GM12801 (cell line): ENCODE data around the gene MLXIP.

Source experiments
- TF ChIP-seq, protein P1 (sequence below): IDR thresholded peaks from one replicate; pipeline ENCODE4 v1.5.1; 2011; ENCODE audit warnings: control low read depth; ENCODE audit not compliant: insufficient read length; ENCODE audit errors: extremely low read depth

Gene MLXIP

GRCh38 chr12:122159882-122160281 lies 81.3 kb downstream of the MLXIP start:
- TF ChIP-seq, protein P1, sequence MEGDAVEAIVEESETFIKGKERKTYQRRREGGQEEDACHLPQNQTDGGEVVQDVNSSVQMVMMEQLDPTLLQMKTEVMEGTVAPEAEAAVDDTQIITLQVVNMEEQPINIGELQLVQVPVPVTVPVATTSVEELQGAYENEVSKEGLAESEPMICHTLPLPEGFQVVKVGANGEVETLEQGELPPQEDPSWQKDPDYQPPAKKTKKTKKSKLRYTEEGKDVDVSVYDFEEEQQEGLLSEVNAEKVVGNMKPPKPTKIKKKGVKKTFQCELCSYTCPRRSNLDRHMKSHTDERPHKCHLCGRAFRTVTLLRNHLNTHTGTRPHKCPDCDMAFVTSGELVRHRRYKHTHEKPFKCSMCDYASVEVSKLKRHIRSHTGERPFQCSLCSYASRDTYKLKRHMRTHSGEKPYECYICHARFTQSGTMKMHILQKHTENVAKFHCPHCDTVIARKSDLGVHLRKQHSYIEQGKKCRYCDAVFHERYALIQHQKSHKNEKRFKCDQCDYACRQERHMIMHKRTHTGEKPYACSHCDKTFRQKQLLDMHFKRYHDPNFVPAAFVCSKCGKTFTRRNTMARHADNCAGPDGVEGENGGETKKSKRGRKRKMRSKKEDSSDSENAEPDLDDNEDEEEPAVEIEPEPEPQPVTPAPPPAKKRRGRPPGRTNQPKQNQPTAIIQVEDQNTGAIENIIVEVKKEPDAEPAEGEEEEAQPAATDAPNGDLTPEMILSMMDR: no peak

DNA sequence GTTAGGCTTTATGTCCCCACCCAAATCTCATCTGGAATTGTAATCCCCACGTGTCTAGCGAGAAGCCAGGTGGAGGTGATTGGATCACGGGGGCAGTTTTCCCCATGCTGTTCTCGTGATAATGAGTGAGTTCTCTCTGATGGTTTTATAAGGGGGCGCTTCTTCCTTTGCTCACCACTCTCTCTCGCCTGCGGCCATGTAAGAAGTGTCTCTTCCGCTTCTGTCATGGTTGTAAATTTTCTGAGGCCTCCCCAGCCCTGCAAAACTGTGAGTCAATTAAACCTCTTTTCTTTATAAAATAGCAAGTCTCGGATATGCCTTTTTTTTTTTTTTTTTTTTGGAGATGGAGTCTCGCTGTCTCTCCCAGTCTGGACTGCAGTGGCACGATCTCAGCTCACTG lies 82.2 kb downstream of the MLXIP start:
- TF ChIP-seq, protein P1: no peak

- TF ChIP-seq, protein P1: no peak
Observed at GRCh38 chr12:122161682-122162081, 83.1 kb downstream of the MLXIP start.

DNA sequence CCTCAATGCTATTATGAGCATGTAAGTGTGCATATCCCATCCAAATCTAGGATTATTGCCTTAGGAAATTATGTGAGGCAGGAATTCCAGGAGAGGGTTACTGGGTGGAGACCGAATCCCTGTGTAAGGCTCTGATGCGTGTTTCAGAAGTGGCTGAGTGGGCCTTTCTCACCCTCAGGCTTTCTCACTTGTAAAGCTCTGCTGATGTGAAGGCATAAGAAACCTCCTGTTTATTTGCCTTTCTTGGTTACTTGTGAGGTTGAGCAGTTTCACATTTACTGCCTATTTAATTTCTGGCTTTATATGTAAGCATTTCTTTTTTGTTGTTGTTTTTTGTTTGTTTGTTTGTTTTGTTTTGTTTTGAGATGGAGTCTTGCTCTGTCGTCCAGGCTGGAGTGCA lies 84.4 kb downstream of the MLXIP start:
- TF ChIP-seq, protein P1: no peak

- TF ChIP-seq, protein P1: no peak
Observed at GRCh38 chr12:122166422-122167349, 88.1 kb downstream of the MLXIP start.

DNA sequence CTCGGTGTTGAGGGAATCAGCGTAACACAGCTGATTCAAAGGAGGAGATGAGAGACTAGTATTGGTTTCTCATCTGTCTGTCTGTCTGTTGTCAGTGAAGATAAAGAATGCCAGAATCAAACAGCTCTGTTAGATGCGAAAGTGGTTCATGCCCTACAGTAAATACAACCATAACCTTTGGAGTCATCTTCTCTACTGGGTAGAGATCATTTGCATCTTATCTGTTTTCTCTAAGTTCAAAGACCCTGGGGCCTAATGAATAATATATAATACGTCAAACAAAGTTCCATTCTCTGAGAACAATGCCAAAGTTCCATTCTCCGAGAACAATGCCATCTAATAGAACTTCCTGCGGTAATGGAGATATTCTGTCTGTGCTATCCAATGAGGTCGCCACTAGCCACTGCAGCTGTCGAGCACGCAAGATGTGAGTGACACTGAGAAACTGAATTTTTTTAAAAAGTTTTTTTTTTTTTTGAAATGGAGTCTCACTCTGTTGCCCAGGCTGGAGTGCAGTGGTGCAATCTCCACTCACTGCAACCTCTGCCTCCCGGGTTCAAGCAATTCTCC lies 88.9 kb downstream of the MLXIP start:
- TF ChIP-seq, protein P1: no peak

DNA sequence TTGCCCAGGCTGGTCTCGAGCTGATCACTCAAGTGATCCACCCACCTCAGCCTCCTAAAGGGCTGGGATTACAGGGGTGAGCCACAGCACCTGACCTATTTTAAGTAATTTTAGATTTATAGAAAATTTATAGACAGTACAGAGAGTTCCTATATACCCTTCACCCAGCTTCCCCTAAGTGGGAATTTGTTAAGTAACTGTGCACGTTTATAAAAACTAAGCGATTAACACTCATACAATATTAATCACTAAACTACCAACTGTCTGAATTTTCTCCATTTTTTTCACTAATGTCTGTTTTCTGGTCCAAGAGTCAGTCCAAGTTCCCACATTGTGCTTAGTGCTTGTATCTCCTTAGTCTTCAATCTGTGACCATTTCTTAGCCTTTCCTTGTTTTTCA lies 89.9 kb downstream of the MLXIP start:
- TF ChIP-seq, protein P1: no peak
